HG03354 (cell line): Measurements from ENCODE around the gene UBE2E2.
A peak's percentile ranks its signal among the peaks of the same experiment; 100 is the strongest.

Source experiments
- ATAC-seq: cut with Tn5 transposase; IDR thresholded peaks from one replicate; pipeline ENCODE4 v1.9.1; 2021; ENCODE audit warnings: mild to moderate bottlenecking; ENCODE audit not compliant: unreplicated experiment, poor library complexity, severe bottlenecking

Gene UBE2E2

DNA sequence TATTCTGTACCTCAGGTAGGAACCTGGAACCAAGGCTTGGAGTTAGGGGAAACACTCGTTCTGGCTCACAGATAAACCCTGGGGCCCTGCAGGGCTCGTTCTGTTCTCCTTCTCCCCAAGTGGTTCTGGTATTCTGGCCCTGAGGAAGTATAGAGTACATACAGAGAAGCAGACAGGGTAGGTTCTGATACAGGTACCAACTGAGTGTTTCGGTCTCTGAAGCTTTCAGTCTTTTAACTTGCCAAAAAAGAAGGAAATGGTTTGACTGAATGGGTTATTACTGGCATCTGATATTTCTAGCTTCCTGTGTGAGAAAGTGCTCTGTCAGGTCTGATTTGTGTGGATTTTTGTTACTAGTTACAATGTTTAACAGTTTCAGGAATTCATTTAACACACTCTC is 67.3 kb downstream of the UBE2E2 start:
- no peak for ATAC-seq

DNA sequence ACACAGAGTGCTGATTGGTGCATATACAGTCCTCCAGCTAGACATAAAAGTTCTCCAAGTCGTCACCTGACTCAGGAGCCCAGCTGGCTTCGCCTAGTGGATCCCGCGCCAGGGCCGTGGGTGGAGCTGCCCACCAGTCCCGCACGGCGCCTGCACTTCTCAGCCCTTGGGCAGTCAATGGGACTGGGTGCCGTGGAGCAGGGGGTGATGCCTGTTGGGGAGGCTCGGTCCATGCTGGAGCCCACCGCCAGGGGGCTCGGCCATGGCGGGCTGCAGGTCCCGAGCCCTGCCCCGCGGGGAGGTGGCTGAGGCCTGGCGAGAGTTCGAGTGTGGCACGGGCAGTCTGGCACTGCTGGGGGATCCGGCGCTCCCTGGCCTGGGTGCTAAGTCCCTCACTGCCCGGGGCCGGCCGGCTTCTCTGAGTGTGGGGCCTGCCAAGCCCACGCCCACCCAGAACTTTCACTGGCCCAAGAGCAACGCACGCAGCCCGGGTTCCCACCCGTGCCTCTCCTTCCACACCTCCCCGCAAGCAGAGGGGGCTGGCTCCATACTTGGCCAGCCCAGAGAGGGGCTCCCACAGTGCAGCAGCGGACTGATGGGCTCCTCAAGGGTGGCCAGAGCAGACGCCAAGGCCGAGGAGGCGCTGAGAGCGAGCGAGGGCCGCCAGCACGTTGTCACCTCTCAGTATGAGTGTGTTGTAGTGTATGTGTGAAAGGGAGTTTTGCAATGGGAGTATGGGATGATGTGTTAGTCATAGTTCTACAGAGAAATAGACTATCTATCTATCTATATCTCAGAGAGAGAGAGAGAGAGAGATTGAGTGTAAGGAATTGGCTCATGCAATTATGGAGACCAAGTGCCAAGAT is 69.0 kb downstream of the UBE2E2 start:
- no peak for ATAC-seq

DNA sequence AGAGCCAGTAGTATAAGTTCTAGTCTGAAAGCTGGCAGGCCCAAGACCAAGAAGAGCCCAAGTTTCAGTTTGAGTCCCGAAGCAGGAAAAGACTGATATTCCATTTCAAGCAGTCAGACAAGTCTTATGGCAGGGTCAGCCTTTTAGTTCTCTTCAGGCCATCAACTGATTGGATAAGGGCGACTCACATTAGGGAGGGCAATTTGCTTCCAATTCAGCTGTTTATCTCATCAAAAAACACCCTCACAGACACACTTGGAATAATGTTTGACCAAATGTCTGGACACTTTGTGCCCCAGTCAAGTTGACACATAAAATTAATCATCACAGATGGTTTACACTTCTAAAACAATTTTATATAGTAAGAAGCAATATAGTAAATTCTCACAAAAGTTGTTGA is 69.7 kb downstream of the UBE2E2 start:
- ATAC-seq, result no peak

- ATAC-seq, result no peak
These were observed 71.9 kb downstream of the UBE2E2 start for GRCh38 chr3:23275061-23275460.

- ATAC-seq, result no peak
These were observed 72.7 kb downstream of the UBE2E2 start for GRCh38 chr3:23275814-23276213.

DNA sequence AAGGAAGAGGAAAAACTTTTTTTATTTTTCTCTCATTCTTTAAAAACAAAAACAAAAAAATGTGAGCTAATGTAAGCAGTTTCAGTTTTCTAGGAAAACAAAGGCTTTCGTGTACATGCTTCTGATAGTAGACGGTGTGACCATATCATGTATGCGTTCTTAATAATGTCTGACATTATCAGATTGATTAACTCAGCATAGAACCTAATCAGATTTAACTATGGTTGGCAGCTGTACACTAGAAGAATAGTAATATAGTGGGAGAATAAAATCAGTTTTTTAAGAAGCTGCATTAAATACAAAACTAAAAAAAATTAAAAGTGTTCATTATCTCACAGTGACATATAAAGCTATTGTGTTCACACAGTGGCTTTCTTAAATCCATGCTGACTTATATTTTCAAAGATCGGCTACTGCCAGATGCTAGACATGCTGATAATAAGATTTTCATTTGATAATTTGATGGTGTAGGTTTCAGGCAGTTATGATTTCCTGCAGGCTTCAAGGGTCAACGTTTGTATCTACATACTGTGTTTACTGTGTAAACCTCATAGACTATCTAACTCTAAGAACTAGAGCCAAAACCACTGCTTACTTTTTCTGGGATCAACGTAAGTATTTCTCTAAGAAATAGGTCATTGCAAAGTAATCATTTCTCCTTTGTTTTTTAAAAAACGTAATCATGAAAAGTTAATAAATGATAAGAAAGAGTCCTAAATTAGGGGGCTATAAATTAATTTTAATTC is 74.0 kb downstream of the UBE2E2 start:
- ATAC-seq, result no peak

DNA sequence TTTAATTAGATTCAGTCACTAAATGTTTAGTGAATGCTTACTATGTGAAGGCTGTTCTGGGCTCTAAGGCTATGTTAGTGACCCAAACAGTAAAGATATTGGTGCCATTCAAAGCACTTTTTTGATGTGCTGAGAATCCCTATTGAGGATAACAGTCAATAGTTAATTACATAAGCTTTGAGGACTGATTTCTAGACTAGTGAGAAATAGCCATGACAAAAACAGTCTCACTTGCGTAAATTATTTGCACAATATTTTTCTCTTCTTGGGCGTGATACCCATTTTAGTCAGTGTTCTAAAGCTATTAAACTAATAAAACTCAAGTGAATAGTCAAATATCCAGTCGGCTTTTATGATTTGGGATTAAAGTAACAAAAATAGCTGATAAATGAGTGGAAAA is 74.6 kb downstream of the UBE2E2 start:
- no peak for ATAC-seq

- ATAC-seq, result no peak
These were observed 80.5 kb downstream of the UBE2E2 start for GRCh38 chr3:23283625-23284024.

DNA sequence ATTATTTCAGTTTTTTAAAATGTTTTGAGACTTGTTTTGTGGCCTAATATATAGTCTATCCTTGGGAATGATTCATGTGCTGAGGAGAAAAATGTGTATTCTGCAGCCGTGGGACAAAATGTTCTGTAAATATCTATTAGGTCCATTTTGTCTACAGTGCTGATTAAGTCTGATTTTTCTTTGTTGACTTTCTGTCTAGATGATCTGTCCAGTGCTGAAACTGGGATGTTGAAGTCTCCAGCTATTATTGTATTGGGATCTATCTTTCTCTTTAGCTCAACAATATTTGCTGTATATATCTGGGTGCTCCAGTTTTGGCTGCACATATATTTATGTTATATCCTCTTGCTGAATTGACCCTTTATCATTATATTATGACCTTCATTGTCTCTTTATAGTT is 85.2 kb downstream of the UBE2E2 start:
- no peak for ATAC-seq

- ATAC-seq, result no peak
These were observed 85.6 kb downstream of the UBE2E2 start for GRCh38 chr3:23288715-23289114.

GRCh38 chr3:23292432-23292831 is 89.3 kb downstream of the UBE2E2 start:
- no peak for ATAC-seq

DNA sequence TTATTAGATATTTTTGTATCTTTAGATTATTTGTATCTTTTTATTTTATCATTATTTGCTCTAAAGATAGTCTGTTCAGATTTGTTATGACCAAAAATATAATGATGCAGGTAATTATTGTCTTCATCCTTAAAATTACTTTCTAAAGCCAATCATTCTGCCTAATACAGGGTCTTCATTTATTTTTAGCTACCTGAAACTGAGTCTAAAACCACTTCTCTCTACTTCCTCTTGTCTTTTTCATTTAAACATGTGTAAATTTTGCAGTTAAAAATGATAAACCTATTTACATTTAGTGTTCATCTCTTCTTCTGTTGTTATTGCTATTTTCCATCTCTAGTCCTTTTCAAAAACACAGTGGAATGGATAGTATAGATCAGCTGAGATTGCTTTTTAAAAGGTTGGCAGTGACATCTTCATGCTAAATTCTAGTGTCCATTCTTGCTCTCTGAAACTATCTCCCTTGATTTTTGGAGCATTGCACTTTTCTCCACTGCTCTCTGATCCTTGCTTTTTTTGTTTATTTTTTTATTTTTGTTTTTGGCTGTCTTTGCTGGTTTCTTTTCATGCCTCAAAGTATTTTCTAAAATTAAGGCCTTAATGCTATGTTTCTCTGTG is 91.8 kb downstream of the UBE2E2 start:
- ATAC-seq, result peak; percentile 79

DNA sequence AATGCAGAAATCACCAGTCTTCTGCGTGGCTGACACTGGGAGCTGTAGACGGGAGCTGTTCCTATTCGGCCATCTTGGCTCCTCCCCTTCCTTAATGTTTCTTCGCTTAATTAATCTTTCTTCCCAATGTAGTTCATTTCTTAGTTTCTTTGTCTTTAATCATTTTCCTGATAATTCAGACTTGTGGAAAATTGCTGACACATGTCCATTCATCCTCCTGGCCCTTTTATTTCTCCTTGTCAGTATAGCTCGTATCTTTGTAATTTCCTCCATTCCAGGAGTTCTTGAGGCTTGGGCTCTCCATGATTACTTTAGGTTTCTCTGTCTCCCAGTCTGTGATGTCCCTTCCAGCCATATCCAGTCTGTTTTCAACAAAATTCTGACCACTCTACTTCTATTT is 98.7 kb downstream of the UBE2E2 start:
- no peak for ATAC-seq

DNA sequence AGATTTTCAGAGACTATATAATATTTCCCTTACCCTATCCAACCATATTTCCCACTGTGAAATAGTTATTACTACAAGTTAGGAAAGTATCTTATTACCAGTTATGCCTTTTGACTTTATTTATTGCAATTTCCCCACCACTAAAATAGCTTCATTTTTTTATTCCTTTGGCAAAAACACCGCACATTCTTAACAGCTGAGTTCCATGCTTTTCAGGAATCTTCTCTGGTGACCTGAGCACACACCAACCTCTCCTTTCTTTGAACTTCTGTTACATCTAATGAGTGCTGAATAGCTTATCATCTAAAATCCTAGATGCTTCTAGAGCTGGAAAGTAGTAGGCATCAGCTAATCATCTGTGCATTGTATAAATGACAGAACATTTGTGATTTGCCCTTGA is 99.1 kb downstream of the UBE2E2 start:
- no peak for ATAC-seq

GRCh38 chr3:23303601-23304217 is 100.6 kb downstream of the UBE2E2 start:
- ATAC-seq, result no peak

DNA sequence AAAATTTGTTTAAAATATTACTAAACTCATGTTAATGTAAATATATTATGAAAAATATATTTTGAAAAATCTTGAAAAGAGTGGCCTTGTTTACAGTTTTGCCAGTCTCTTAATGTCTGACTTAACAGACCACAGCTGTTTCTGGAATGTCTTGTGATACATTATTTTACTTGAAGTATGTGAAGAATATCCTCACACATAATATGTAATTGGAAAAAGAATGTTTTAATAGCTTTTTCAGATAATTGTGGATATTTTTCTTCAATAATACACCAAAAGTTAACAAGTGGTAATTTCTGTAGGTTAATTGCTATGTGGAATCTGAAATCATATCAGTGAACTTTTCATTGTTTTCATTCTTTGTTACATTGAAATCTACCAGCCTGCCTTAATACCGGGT is 101.3 kb downstream of the UBE2E2 start:
- no peak for ATAC-seq

- ATAC-seq, result no peak
These were observed 106.0 kb downstream of the UBE2E2 start for GRCh38 chr3:23308986-23309625.

DNA sequence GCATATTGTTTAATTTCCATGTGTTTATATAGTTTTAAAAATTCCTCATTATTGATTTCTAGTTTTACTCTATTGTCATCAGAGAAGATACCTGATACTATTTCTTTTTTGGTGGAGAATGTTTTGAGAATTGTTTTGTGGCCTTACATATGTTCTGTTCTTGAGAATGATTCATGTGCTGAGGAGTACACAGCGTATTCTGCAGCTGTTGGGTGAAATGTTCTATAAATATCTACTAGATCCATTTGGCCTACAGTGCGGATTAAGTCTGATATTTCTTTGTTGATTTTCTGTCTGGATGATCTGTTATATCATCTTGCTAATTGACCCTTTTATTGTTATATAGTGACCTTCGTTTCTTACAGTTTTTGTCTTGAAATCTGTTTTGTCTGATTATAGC is 109.7 kb downstream of the UBE2E2 start:
- no peak for ATAC-seq

GRCh38 chr3:23314981-23315762 is 112.0 kb downstream of the UBE2E2 start:
- no peak for ATAC-seq
